Retinal pigment epithelial cell (primary cell): ENCODE data around the gene PARS2.

Source experiments
- DNase-seq: peaks from one replicate; pipeline ENCODE4 v3.0.0-alpha.2; 2010; ENCODE audit warnings: low read depth
- H3K4me3 ChIP-seq: 2 replicates; pipeline ENCODE4 v1.5.1; 2011; ENCODE audit warnings: mild to moderate bottlenecking, low read length, control low read depth, moderate library complexity
- CTCF ChIP-seq: conservative IDR thresholded peaks from 2 replicates; pipeline ENCODE4 v1.5.1; 2011; ENCODE audit warnings: low read depth, low read length, control low read depth, inconsistent platforms

Gene PARS2

GRCh38 chr1:54744696-54745095 is 19.6 kb downstream of the PARS2 start:
- no peak for DNase-seq
- H3K4me3 ChIP-seq, result no peak overlapping the region
- TF ChIP-seq CTCF, result no peak

- DNase-seq, result no peak
- no peak overlapping the region for H3K4me3 ChIP-seq
- no peak for TF ChIP-seq CTCF
Observed at GRCh38 chr1:54743416-54744226, 20.7 kb downstream of the PARS2 start.

- no peak for TF ChIP-seq CTCF
- H3K4me3 ChIP-seq, result no peak overlapping the region
- DNase-seq, result no peak
Observed at GRCh38 chr1:54742282-54742681, 22.0 kb downstream of the PARS2 start.

GRCh38 chr1:54741531-54741930 is 22.8 kb downstream of the PARS2 start:
- no peak for TF ChIP-seq CTCF
- no peak for DNase-seq
- H3K4me3 ChIP-seq, result no peak overlapping the region

- no peak overlapping the region for H3K4me3 ChIP-seq
Observed at GRCh38 chr1:54738244-54738643, 26.1 kb downstream of the PARS2 start.

GRCh38 chr1:54736685-54737084 is 27.6 kb downstream of the PARS2 start:
- no peak overlapping the region for H3K4me3 ChIP-seq
- no peak for TF ChIP-seq CTCF
- no peak for DNase-seq

More at GRCh38 chr1:54738244-54738643, 26.1 kb downstream of the PARS2 start:
- TF ChIP-seq CTCF, result no peak
- DNase-seq, result no peak

GRCh38 chr1:54728027-54728426 is 36.3 kb downstream of the PARS2 start:
- no peak overlapping the region for H3K4me3 ChIP-seq
- no peak for TF ChIP-seq CTCF

More at GRCh38 chr1:54728027-54728426, 36.3 kb downstream of the PARS2 start:
- no peak for DNase-seq
